Neural cell (in vitro differentiated cells): Measurements from ENCODE around the gene ST6GALNAC2. TPM values are rescaled to one million over a fixed set of nuclear protein-coding genes. Genes with fewer than 3 reads are reported as not detected.
A peak's percentile ranks its signal among the peaks of the same experiment; 100 is the strongest.

Experiments
- H2AFZ ChIP-seq: fragments of 200-600, 300-800 bp; sonication (generic), shearing (Covaris generic); 2 replicates; pipeline ENCODE4 v1.6.0; 2014; ENCODE audit warnings: low read depth, mild to moderate bottlenecking, antibody characterized with exemption, low read length, moderate library complexity
- H3F3A ChIP-seq: fragments of 200-600 bp; shearing (Covaris generic); 2 replicates; pipeline ENCODE4 v1.6.1; 2016; ENCODE audit warnings: mild to moderate bottlenecking, moderate library complexity, mixed read lengths, antibody characterized with exemption, low read length; ENCODE audit not compliant: insufficient read depth, poor library complexity, severe bottlenecking
- H3K27ac ChIP-seq: fragments of 200-600, 300-800 bp; sonication (generic), shearing (Covaris generic); 2 replicates; pipeline ENCODE4 v1.5.1; 2014; ENCODE audit warnings: mild to moderate bottlenecking, low read length, moderate library complexity
- H3K27me3 ChIP-seq: fragments of 300-800, 200-600 bp; sonication (generic), shearing (Covaris generic); 2 replicates; pipeline ENCODE4 v1.6.0; 2014; ENCODE audit warnings: mild to moderate bottlenecking, low read depth, low read length, moderate library complexity; ENCODE audit not compliant: insufficient read depth
- H3K36me3 ChIP-seq: fragments of 300-800, 200-600 bp; sonication (generic), shearing (Covaris generic); 2 replicates; pipeline ENCODE4 v1.5.1; 2014; ENCODE audit warnings: mild to moderate bottlenecking, antibody characterized with exemption, low read length, moderate library complexity; ENCODE audit not compliant: insufficient read depth
- H3K4me2 ChIP-seq: fragments of 300-800, 200-600 bp; sonication (generic), shearing (Covaris generic); 2 replicates; pipeline ENCODE4 v1.6.0; 2014; ENCODE audit warnings: mild to moderate bottlenecking, low read length
- H3K4me3 ChIP-seq: fragments of 300-800, 200-600 bp; sonication (generic), shearing (Covaris generic); 2 replicates; pipeline ENCODE4 v1.5.1; 2014; ENCODE audit warnings: mild to moderate bottlenecking, low read length, moderate library complexity
- H3K79me2 ChIP-seq: fragments of 200-600 bp; shearing (Covaris generic); replicated peaks from 2 replicates; pipeline ENCODE4 v1.6.0; 2014; ENCODE audit warnings: mild to moderate bottlenecking, low read length, moderate library complexity; ENCODE audit not compliant: insufficient read depth
- H3K9ac ChIP-seq: fragments of 300-800, 200-600 bp; sonication (generic), shearing (Covaris generic); 2 replicates; pipeline ENCODE4 v1.6.1; 2016; ENCODE audit warnings: mild to moderate bottlenecking, low read length, mixed read lengths
- H3K9me2 ChIP-seq: fragments of 200-600 bp; shearing (Covaris generic); 2 replicates; pipeline ENCODE4 v1.6.1; 2016; ENCODE audit warnings: mild to moderate bottlenecking, low read length, mixed read lengths; ENCODE audit not compliant: insufficient read depth
- H3K9me3 ChIP-seq: fragments of 200-600, 300-800 bp; sonication (generic), shearing (Covaris generic); 2 replicates; pipeline ENCODE4 v1.6.1; 2016; ENCODE audit warnings: mild to moderate bottlenecking, mixed run types, low read length, moderate library complexity, mixed read lengths
- H4K20me1 ChIP-seq: fragments of 200-600 bp; shearing (Covaris generic); 2 replicates; pipeline ENCODE4 v1.6.1; 2016; ENCODE audit warnings: mild to moderate bottlenecking, mixed run types; ENCODE audit not compliant: insufficient read depth
- CTCF ChIP-seq: fragments of 450-650 bp; IDR thresholded peaks from 2 replicates; pipeline ENCODE4 v1.5.1; 2014; ENCODE audit warnings: antibody characterized with exemption, mild to moderate bottlenecking, moderate library complexity; ENCODE audit not compliant: poor library complexity, severe bottlenecking
- EP300 ChIP-seq: fragments of 450-650 bp; conservative IDR thresholded peaks from 2 replicates; pipeline ENCODE4 v1.6.1; 2014; ENCODE audit warnings: antibody characterized with exemption, mild to moderate bottlenecking, moderate library complexity; ENCODE audit not compliant: poor library complexity, severe bottlenecking
- EZH2 ChIP-seq: fragments of 200-600, 300-800 bp; shearing (Covaris generic), sonication (generic); IDR thresholded peaks from 2 replicates; pipeline ENCODE4 v1.6.1; 2014; ENCODE audit warnings: antibody characterized with exemption, low read length, borderline replicate concordance, mild to moderate bottlenecking; ENCODE audit not compliant: insufficient read depth, poor library complexity, severe bottlenecking
- MXI1 ChIP-seq: fragments of 450-650 bp; conservative IDR thresholded peaks from 2 replicates; pipeline ENCODE4 v1.6.1; 2014; ENCODE audit warnings: antibody characterized with exemption, mild to moderate bottlenecking; ENCODE audit not compliant: poor library complexity, severe bottlenecking
- POLR2AphosphoS5 ChIP-seq: IDR thresholded peaks from 2 replicates; pipeline ENCODE4 v1.6.1; 2012
- RAD21 ChIP-seq: fragments of 450-650 bp; conservative IDR thresholded peaks from 2 replicates; pipeline ENCODE4 v1.6.1; 2014; ENCODE audit warnings: antibody characterized with exemption, mild to moderate bottlenecking, moderate library complexity
- REST ChIP-seq: IDR thresholded peaks from 2 replicates; pipeline ENCODE4 v1.6.1; 2012; ENCODE audit warnings: borderline replicate concordance
- SMC3 ChIP-seq: fragments of 450-650 bp; conservative IDR thresholded peaks from 2 replicates; pipeline ENCODE4 v1.6.1; 2014; ENCODE audit warnings: antibody characterized with exemption, mild to moderate bottlenecking, moderate library complexity; ENCODE audit not compliant: poor library complexity
- TAF1 ChIP-seq: IDR thresholded peaks from 2 replicates; pipeline ENCODE4 v1.6.1; 2012; ENCODE audit warnings: low read depth
- polyA minus RNA-seq: library from RNA; depleted of rRNA, polyadenylated mRNA; stranded (reverse); fragments of >200 nt; gene quantifications from 2 replicates; pipeline ENCODE4 v1.2.3, GENCODE V29; 2014
- polyA plus RNA-seq: library from polyadenylated mRNA; depleted of rRNA; stranded (reverse); fragments of >200 nt; gene quantifications from 2 replicates; pipeline ENCODE4 v1.2.3, GENCODE V29; 2014

ST6GALNAC2 gene
- polyA plus RNA-seq (not detected in 2 replicates), polyA minus RNA-seq (not detected in 2 replicates)

- H3F3A ChIP-seq, result no peaks in the 10 kb centered on the region
- H3K27ac ChIP-seq, result no peak within 1 kb of the TSS
- no peak for TF ChIP-seq TAF1
- peak; percentile 87 for TF ChIP-seq EZH2
- H2AFZ ChIP-seq, result no peak within 1 kb of the TSS
- H3K9ac ChIP-seq, result no peak within 1 kb of the TSS
- H3K9me2 ChIP-seq, result no peaks in the 10 kb centered on the region
- H3K9me3 ChIP-seq, result no peaks in the 10 kb centered on the region
- no peaks in the 10 kb centered on the region for H3K36me3 ChIP-seq
- no peaks in the 10 kb centered on the region for H4K20me1 ChIP-seq
- no peaks in the 10 kb centered on the region for H3K79me2 ChIP-seq
- H3K4me2 ChIP-seq, result no peak within 1 kb of the TSS
- peak within 1 kb of the TSS; percentile 54 for H3K4me3 ChIP-seq
- peaks cover 51% of the 10 kb centered on the region for H3K27me3 ChIP-seq
These were observed at the start of gene ST6GALNAC2 for GRCh38 chr17:76585649-76586593. Gene ST6GALNAC2 (minus strand): TSS chr17:76585860. CDS start chr17:76585808, 52 bp downstream.

- Histone ChIP-seq H3K9me2 (no peaks in the 10 kb centered on the region), H3K79me2 (no peaks in the 10 kb centered on the region), H3K27me3 (no peaks in the 10 kb centered on the region), H4K20me1 (no peaks in the 10 kb centered on the region), H3F3A (no peaks in the 10 kb centered on the region), H3K9ac (no peak overlapping the region), H3K27ac (no peak overlapping the region), H3K4me3 (no peak overlapping the region), H3K9me3 (no peaks in the 10 kb centered on the region), H3K36me3 (no peaks in the 10 kb centered on the region), H3K4me2 (no peak overlapping the region), H2AFZ (no peak overlapping the region)
- TF ChIP-seq MXI1 (no peak), POLR2AphosphoS5 (no peak), CTCF (no peak), SMC3 (no peak), EP300 (no peak), REST (no peak), TAF1 (no peak), RAD21 (no peak), EZH2 (no peak)
These were observed 49.4 kb upstream of the ST6GALNAC2 start for GRCh38 chr17:76635039-76635438.
